ENCODE data around the gene IFNA2.
A peak's percentile ranks its signal among the peaks of the same experiment; 100 is the strongest.
"Not testable (repeated sequence)": the region's sequence is repeated elsewhere in the genome, so short reads cannot be mapped to it uniquely, and the experiment has no call there.

The IFNA2 gene

GRCh38 chr9:21385131-21385670, at the start of gene IFNA2:
Gene IFNA2, minus strand, starts transcription at chr9:21385398. Its CDS starts 69 bp downstream, at chr9:21385329.
- DNase-seq: no peak

- not testable (repeated sequence) for DNase-seq
These were observed 49.8 kb upstream of the IFNA2 start for GRCh38 chr9:21435015-21435383.

GRCh38 chr9:21434202-21435014, 49.2 kb upstream of the IFNA2 start:
- DNase-seq: no peak

- DNase-seq: no peak
These were observed 47.7 kb upstream of the IFNA2 start for GRCh38 chr9:21432672-21433425.

GRCh38 chr9:21429191-21429590, 44.0 kb upstream of the IFNA2 start:
- DNase-seq: no peak

GRCh38 chr9:21428235-21428634, 43.0 kb upstream of the IFNA2 start:
- no peak for DNase-seq

GRCh38 chr9:21415493-21416267, 30.5 kb upstream of the IFNA2 start:
- no peak for DNase-seq

- no peak for DNase-seq
These were observed 29.2 kb upstream of the IFNA2 start for GRCh38 chr9:21414220-21414940.

GRCh38 chr9:21413624-21414023, 28.4 kb upstream of the IFNA2 start:
- no peak for DNase-seq

GRCh38 chr9:21413151-21413550, 28.0 kb upstream of the IFNA2 start:
- DNase-seq: no peak

GRCh38 chr9:21412107-21412506, 26.9 kb upstream of the IFNA2 start:
- no peak for DNase-seq

GRCh38 chr9:21408817-21409216, 23.6 kb upstream of the IFNA2 start, which contains the start of gene IFNA8:
Gene IFNA8, plus strand, starts transcription at chr9:21409117. Its CDS starts 60 bp downstream, at chr9:21409177.
- no peak for DNase-seq

- no peak for DNase-seq
These were observed 18.9 kb upstream of the IFNA2 start for GRCh38 chr9:21404146-21404545.

GRCh38 chr9:21402386-21403251, 17.4 kb upstream of the IFNA2 start:
- DNase-seq: no peak

- DNase-seq: no peak
These were observed 14.8 kb upstream of the IFNA2 start for GRCh38 chr9:21399956-21400355.

- no peak for DNase-seq
These were observed 13.8 kb upstream of the IFNA2 start for GRCh38 chr9:21398955-21399489.

GRCh38 chr9:21395778-21396717, 10.8 kb upstream of the IFNA2 start:
- peak; percentile 38 for DNase-seq

- DNase-seq: no peak
These were observed 7.1 kb upstream of the IFNA2 start for GRCh38 chr9:21392270-21392669.

- no peak for DNase-seq
These were observed 1.6 kb downstream of the IFNA2 start for GRCh38 chr9:21383627-21384026.

Data from left hindlimb (tissue), 1 donor.